Measurements from ENCODE around the gene BCLAF3.

BCLAF3 gene

GRCh38 chrX:19964017-19964710, 26.7 kb downstream of the BCLAF3 start:
- no peak for DNase-seq

GRCh38 chrX:19960913-19961312, 29.9 kb downstream of the BCLAF3 start:
- no peak for DNase-seq

- DNase-seq, result no peak
These were observed 32.0 kb downstream of the BCLAF3 start for GRCh38 chrX:19958552-19959486.

- no peak for DNase-seq
These were observed 33.9 kb downstream of the BCLAF3 start for GRCh38 chrX:19956923-19957322.

GRCh38 chrX:19956306-19956705, 34.6 kb downstream of the BCLAF3 start:
- no peak for DNase-seq

- no peak for DNase-seq
These were observed 35.6 kb downstream of the BCLAF3 start for GRCh38 chrX:19955306-19955705.

GRCh38 chrX:19954335-19955096, 36.3 kb downstream of the BCLAF3 start:
- DNase-seq, result no peak

GRCh38 chrX:19953145-19953544, 37.7 kb downstream of the BCLAF3 start:
- DNase-seq, result no peak

- no peak for DNase-seq
These were observed 41.5 kb downstream of the BCLAF3 start for GRCh38 chrX:19949340-19949739.

- no peak for DNase-seq
These were observed 43.2 kb downstream of the BCLAF3 start for GRCh38 chrX:19947612-19948011.

All from NCI-H1417 treated with DMSO at 0.1 percent for 48 hours (cell line).